GM23248 (cell line): ENCODE data around the gene TSHZ2.

ENCODE experiments used
- EZH2 ChIP-seq: fragments of 200-600 bp; sonication (generic); IDR thresholded peaks from 2 replicates; pipeline ENCODE4 v1.6.1; 2018; ENCODE audit warnings: antibody characterized with exemption, mild to moderate bottlenecking; ENCODE audit not compliant: insufficient read depth, poor library complexity, severe bottlenecking
- EZH2phosphoT487 ChIP-seq: fragments of 200-600 bp; sonication (generic); IDR thresholded peaks from 2 replicates; pipeline ENCODE4 v1.6.1; 2018; ENCODE audit warnings: antibody characterized with exemption, moderate library complexity, mild to moderate bottlenecking, low read depth; ENCODE audit not compliant: insufficient read depth

DNA sequence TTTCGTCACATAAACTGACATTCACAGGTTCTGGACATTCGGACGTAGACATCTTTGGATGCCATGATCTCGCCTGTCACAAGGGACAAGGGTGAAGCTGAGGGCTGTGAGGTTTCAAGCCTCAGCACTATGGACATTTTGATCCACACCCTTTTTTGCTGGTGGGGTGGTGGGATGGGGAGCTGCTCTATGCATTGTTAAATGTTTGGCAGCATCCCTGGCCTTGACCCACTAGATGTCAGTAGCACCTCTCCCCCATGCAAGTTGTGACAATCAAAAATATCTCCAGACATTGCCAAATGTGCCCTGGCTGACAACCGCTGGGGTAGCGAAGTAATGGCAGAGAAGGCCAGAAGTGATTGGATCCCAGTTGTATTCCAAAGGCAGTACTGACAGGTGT is 229.4 kb downstream of the TSHZ2 start:
- TF ChIP-seq EZH2 (no peak), EZH2phosphoT487 (no peak)
